ENCODE measurements around the gene DHX40. TPM values are rescaled to one million over a fixed set of nuclear protein-coding genes. Genes with fewer than 3 reads are reported as not detected.

Gene DHX40
- total and polyA plus RNA-seq, 2 of the 13 experiments (the other 11 are each of a cell fraction or from before 2014, with no cell fraction given) = 22.2 to 37.0 TPM

GRCh38 chr17:59619298-59620063 lies 54.1 kb downstream of the DHX40 start, which contains the start of gene CLTC (continued):
- no peak for TF ChIP-seq ZNF737 (CRISPR knock-in tag; IDR thresholded peaks at IDR 0.05; ENCODE audit: borderline replicate concordance)
- 0 out of 2 replicates have a peak, but pooled peaks have one; percentile 41 for TF ChIP-seq LBX2 (CRISPR knock-in tag; IDR thresholded peaks at IDR 0.05; ENCODE audit: borderline replicate concordance)
- peak; percentile 77 for TF ChIP-seq PATZ1 (CRISPR knock-in tag; IDR thresholded peaks at IDR 0.05)
- TF ChIP-seq STAT5B (CRISPR knock-in tag; IDR thresholded peaks at IDR 0.05) = peak; percentile 87; the same call in 1 of the 2 replicates
- TF ChIP-seq FOXO1 (CRISPR knock-in tag; IDR thresholded peaks at IDR 0.05) = peak; percentile 71
- TF ChIP-seq ZSCAN12 (CRISPR knock-in tag; IDR thresholded peaks at IDR 0.05) = peak; percentile 91; the same call in 1 of the 2 replicates
- TF ChIP-seq ZNF280B (CRISPR knock-in tag; IDR thresholded peaks at IDR 0.05; ENCODE audit: borderline replicate concordance) = peak; percentile 89; the same call in 1 of the 2 replicates
- no peak for TF ChIP-seq RFX3 (CRISPR knock-in tag; IDR thresholded peaks at IDR 0.05)
- TF ChIP-seq ZNF891 (CRISPR knock-in tag; IDR thresholded peaks at IDR 0.05) = peak; percentile 93; the same call in 1 of the 2 replicates
- 0 out of 2 replicates have a peak, but pooled peaks have one; percentile 76 for TF ChIP-seq ERF (CRISPR knock-in tag; IDR thresholded peaks at IDR 0.05)
- TF ChIP-seq XRCC5 (optimal IDR thresholded peaks at IDR 0.05; ENCODE audit: low read length) = peak; percentile 96
- TF ChIP-seq ZNF121 (CRISPR knock-in tag; IDR thresholded peaks at IDR 0.05) = peak; percentile 66; the same call in 1 of the 2 replicates
- TF ChIP-seq FOXP4 (CRISPR knock-in tag; IDR thresholded peaks at IDR 0.05) = peak; percentile 46; the same call in 1 of the 2 replicates
- TF ChIP-seq KLF9 (CRISPR knock-in tag; IDR thresholded peaks at IDR 0.05; ENCODE audit: low read depth) = peak; percentile 88
- TF ChIP-seq TIGD3 (CRISPR knock-in tag; IDR thresholded peaks at IDR 0.05; ENCODE audit: borderline replicate concordance) = peak; percentile 82; the same call in 1 of the 2 replicates
- no peak for TF ChIP-seq NFATC3 (CRISPR knock-in tag; IDR thresholded peaks at IDR 0.05)
- TF ChIP-seq NONO (IDR thresholded peaks at IDR 0.05) = no peak
- peak; percentile 93 for TF ChIP-seq NONO (CRISPR knock-in tag; conservative IDR thresholded peaks at IDR 0.05)
- no peak for TF ChIP-seq SYNCRIP (IDR thresholded peaks at IDR 0.05; ENCODE audit: insufficient read depth, low read depth, low read length)
- TF ChIP-seq JUN (CRISPR knock-in tag; IDR thresholded peaks at IDR 0.05) = peak; percentile 87; the same call in 1 of the 2 replicates
- peak; percentile 95 for TF ChIP-seq SMAD3 (CRISPR knock-in tag; IDR thresholded peaks at IDR 0.05)
- TF ChIP-seq ZNF746 (CRISPR knock-in tag; IDR thresholded peaks at IDR 0.05) = peak; percentile 87
- TF ChIP-seq ZNF160 (CRISPR knock-in tag; IDR thresholded peaks at IDR 0.05) = 0 out of 2 replicates have a peak, but pooled peaks have one; percentile 23

All from HepG2 (cell line).